SK-N-SH (cell line): Measurements from ENCODE around the gene EVA1A. TPM values are rescaled to one million over a fixed set of nuclear protein-coding genes. Genes with fewer than 3 reads are reported as not detected.
A peak's percentile ranks its signal among the peaks of the same experiment; 100 is the strongest.

Experiments used
- CTCF ChIA-PET: fragments of 300-600, 350-600 bp; formaldehyde crosslinking; extraction: SDS; loops from one replicate; lab custom pipeline; 2021; lab: Yijun Ruan, JAX
- POLR2A ChIA-PET: fragments of 350-600 bp; sonication (Branson Sonifier 250); formaldehyde crosslinking; extraction: SDS; loops from one replicate; lab custom pipeline; 2020; ENCODE audit warnings: antibody characterized with exemption, inconsistent platforms; lab: Yijun Ruan, JAX
- DNase-seq: peaks from one replicate; pipeline ENCODE4 v3.0.0; 2012
- H2AFZ ChIP-seq: fragments of 200-600 bp; sonication (generic); 2 replicates; pipeline ENCODE4 v1.8.1; 2016; ENCODE audit warnings: antibody characterized with exemption, mild to moderate bottlenecking, low read depth
- H3F3A ChIP-seq: fragments of 200-600 bp; sonication (generic); replicated peaks from 2 replicates; pipeline ENCODE3; 2016; ENCODE audit warnings: antibody characterized with exemption, mild to moderate bottlenecking; ENCODE audit not compliant: insufficient read depth
- H3K27ac ChIP-seq, 2 experiments: fragments of 200-500 bp in 1 of 2; fragments of 200-600 bp in 1 of 2; sonication (Bioruptor generic) in 1 of 2; sonication (generic), shearing (Covaris generic) in 1 of 2; 2 replicates each; pipeline versions ENCODE4 v1.5.1 to v1.6.1; 2014 to 2016; ENCODE audit warnings: low read depth in 2 of 2, inconsistent platforms in 1 of 2, low read length in 1 of 2, mild to moderate bottlenecking in 1 of 2, mixed read lengths in 1 of 2
- H3K27me3 ChIP-seq: fragments of 200-600 bp; sonication (generic), shearing (Covaris generic); 2 replicates; pipeline ENCODE4 v1.6.1; 2016; ENCODE audit warnings: mixed run types; ENCODE audit not compliant: insufficient read depth
- H3K36me3 ChIP-seq, 2 experiments: fragments of 200-500 bp in 1 of 2; fragments of 200-600 bp in 1 of 2; sonication (Bioruptor generic) in 1 of 2; sonication (generic) in 1 of 2; replicated peaks in 1 of 2; 2 replicates each; pipeline versions ENCODE3 to v1.5.1; 2014 to 2016; ENCODE audit warnings: low read length in 1 of 2, mild to moderate bottlenecking in 1 of 2; ENCODE audit not compliant: insufficient read depth in 2 of 2, control insufficient read depth in 1 of 2
- H3K4me1 ChIP-seq, 2 experiments: fragments of 200-500 bp in 1 of 2; fragments of 200-600 bp in 1 of 2; sonication (Bioruptor generic) in 1 of 2; sonication (generic), shearing (Covaris generic) in 1 of 2; 2 replicates each; pipeline versions ENCODE4 v1.5.1 to v1.6.1; 2014 to 2016; ENCODE audit warnings: low read depth in 1 of 2, low read length in 1 of 2, mixed run types in 1 of 2; ENCODE audit not compliant: insufficient read depth in 2 of 2, control insufficient read depth in 1 of 2
- H3K4me2 ChIP-seq: fragments of 200-600 bp; sonication (generic), shearing (Covaris generic); 2 replicates; pipeline ENCODE4 v1.6.1; 2017; ENCODE audit warnings: mixed run types
- H3K4me3 ChIP-seq, 2 experiments: fragments of 200-500 bp in 1 of 2; fragments of 200-600 bp in 1 of 2; sonication (Bioruptor generic) in 1 of 2; sonication (generic), shearing (Covaris generic) in 1 of 2; 2 replicates each; pipeline versions ENCODE4 v1.5.1 to v1.8.1; 2014 to 2016; ENCODE audit warnings: low read depth in 2 of 2, inconsistent platforms in 1 of 2, low read length in 1 of 2, mild to moderate bottlenecking in 1 of 2, mixed read lengths in 1 of 2, moderate library complexity in 1 of 2
- H3K79me2 ChIP-seq: fragments of 200-600 bp; sonication (generic); 2 replicates; pipeline ENCODE4 v1.8.1; 2017; ENCODE audit warnings: mild to moderate bottlenecking; ENCODE audit not compliant: insufficient read depth
- H3K9ac ChIP-seq: fragments of 200-600 bp; sonication (generic); 2 replicates; pipeline ENCODE4 v1.6.1; 2017; ENCODE audit warnings: mixed run types
- H3K9me2 ChIP-seq: fragments of 200-600 bp; sonication (generic); 2 replicates; pipeline ENCODE4 v1.6.1; 2017; ENCODE audit warnings: mixed run types
- H3K9me3 ChIP-seq: fragments of 200-600 bp; sonication (generic); 2 replicates; pipeline ENCODE4 v1.6.1; 2017; ENCODE audit warnings: mixed run types, mild to moderate bottlenecking, moderate library complexity
- H4K20me1 ChIP-seq: fragments of 200-600 bp; sonication (generic); 2 replicates; pipeline ENCODE4 v1.6.1; 2017; ENCODE audit warnings: mild to moderate bottlenecking, mixed run types; ENCODE audit not compliant: insufficient read depth
- CTCF ChIP-seq: fragments of 200-600 bp; sonication (generic); IDR thresholded peaks from 2 replicates; pipeline ENCODE4 v1.6.1; 2017; ENCODE audit warnings: antibody characterized with exemption, mild to moderate bottlenecking, moderate library complexity
- ELF1 ChIP-seq: IDR thresholded peaks from 2 replicates; pipeline ENCODE4 v1.4.0; 2012
- PBX3 ChIP-seq: IDR thresholded peaks from 2 replicates; pipeline ENCODE4; 2012
- RAD21 ChIP-seq: IDR thresholded peaks from 2 replicates; pipeline ENCODE4 v1.6.1; 2012; ENCODE audit warnings: mild to moderate bottlenecking, low read length
- REST ChIP-seq: IDR thresholded peaks from 2 replicates; pipeline ENCODE4 v1.6.1; 2012; ENCODE audit warnings: mild to moderate bottlenecking, low read depth, low read length, moderate library complexity
- RFX5 ChIP-seq: IDR thresholded peaks from 2 replicates; pipeline ENCODE4 v1.6.1; 2012; ENCODE audit warnings: mild to moderate bottlenecking, improper control_type of control experiment, low read length
- SIN3A ChIP-seq: IDR thresholded peaks from 2 replicates; pipeline ENCODE4 v1.6.1; 2012; ENCODE audit warnings: low read depth, mild to moderate bottlenecking, low read length, moderate library complexity, borderline replicate concordance
- SMC3 ChIP-seq: IDR thresholded peaks from 2 replicates; pipeline ENCODE4 v1.6.1; 2012; ENCODE audit warnings: low read depth, low read length, improper control_type of control experiment
- WGBS: methylation state at CpG from one replicate; pipeline ENCODE4 v1.1.6; 2017; ENCODE audit warnings: low lambda C conversion rate; 5-methylcytosine and 5-hydroxymethylcytosine counted together
- polyA plus RNA-seq, 3 experiments: library from polyadenylated mRNA; depleted of rRNA; stranded (reverse); fragments of >200 nt; gene quantifications; 2 replicates each; pipeline ENCODE4 v1.2.3, GENCODE V29; 2012

The EVA1A gene
- polyA plus RNA-seq, 1 of the 3 experiments (the other 2 are of a cell fraction): 93.0 TPM

GRCh38 chr2:75577280-75577679 lies 16.5 kb upstream of the EVA1A start:
- no peak for DNase-seq
- CTCF ChIA-PET: no interaction called here
- H3K27me3 ChIP-seq: no peaks in the 10 kb centered on the region
- H3K4me3 ChIP-seq: no peak overlapping the region
- no peaks in the 10 kb centered on the region for H3K9me3 ChIP-seq
- peaks cover 21% of the 10 kb centered on the region; the same call in 1 of the 2 replicates for H3K79me2 ChIP-seq
- POLR2A ChIA-PET: no interaction called here
- TF ChIP-seq CTCF (no peak), REST (no peak), SIN3A (no peak), RFX5 (no peak), ELF1 (no peak)
- no peak overlapping the region for H3K27ac ChIP-seq
- H3F3A ChIP-seq: peaks cover 3% of the 10 kb centered on the region
- H4K20me1 ChIP-seq: no peaks in the 10 kb centered on the region
- WGBS: 84% methylated on average over 1 of the region's 1 CpG
- H3K4me1 ChIP-seq: peaks cover 0 to 3% of the 10 kb centered on the region in 2 experiments; a peak in 1 of 4 replicates
- H3K4me2 ChIP-seq: no peak overlapping the region
- H2AFZ ChIP-seq: no peak overlapping the region
- H3K36me3 ChIP-seq: no peaks in the 10 kb centered on the region
- no peak overlapping the region for H3K9ac ChIP-seq
- H3K9me2 ChIP-seq: no peaks in the 10 kb centered on the region

- no peak overlapping the region for H2AFZ ChIP-seq
- H3F3A ChIP-seq: peaks cover 3% of the 10 kb centered on the region
- no peak overlapping the region for H3K27ac ChIP-seq
- no peaks in the 10 kb centered on the region for H4K20me1 ChIP-seq
- H3K9ac ChIP-seq: no peak overlapping the region
- no peak overlapping the region for H3K4me2 ChIP-seq
- DNase-seq: no peak
- TF ChIP-seq RAD21 (peak; percentile 32; the same call in 1 of the 2 replicates), PBX3 (no peak), SMC3 (peak; percentile 32)
- TF ChIP-seq, all 33 proteins: peak for 2
- Histone ChIP-seq H3K4me3 (no peak overlapping the region), H3K79me2 (peaks cover 16% of the 10 kb centered on the region; the same call in 1 of the 2 replicates), H3K36me3 (no peaks in the 10 kb centered on the region), H3K4me1 (peaks cover 2 to 18% of the 10 kb centered on the region in 2 experiments; a peak in 2 of 4 replicates), H3K9me2 (no peaks in the 10 kb centered on the region), H3K9me3 (no peaks in the 10 kb centered on the region), H3K27me3 (no peaks in the 10 kb centered on the region)
- 73% methylated on average over 1 of the region's 1 CpG for WGBS
- ChIA-PET CTCF (interaction anchor here (1.1 to 3.1 kb wide), 5 partner anchors 12 to 109 kb away, joined by 3 to 15 read pairs (median 3); partner anchors contain the start of gene EVA1A), POLR2A (no interaction called here)
Observed at GRCh38 chr2:75574106-75574505, 13.4 kb upstream of the EVA1A start.
